Measurements from ENCODE around the gene CAVIN2.

- TF ChIP-seq CTCF (IDR thresholded peaks at IDR 0.05) (no peak), POLR2A (IDR thresholded peaks at IDR 0.05) (no peak), POLR2AphosphoS5 (IDR thresholded peaks at IDR 0.05) (no peak)
These were observed 31.8 kb upstream of the CAVIN2 start for GRCh38 chr2:191878548-191879279.
